ENCODE data around the gene RTN4RL1. TPM values are rescaled to one million over a fixed set of nuclear protein-coding genes. Genes with fewer than 3 reads are reported as not detected.

The RTN4RL1 gene
- total RNA-seq, 1 donor from 2014 or later, result 3.7 TPM

DNA sequence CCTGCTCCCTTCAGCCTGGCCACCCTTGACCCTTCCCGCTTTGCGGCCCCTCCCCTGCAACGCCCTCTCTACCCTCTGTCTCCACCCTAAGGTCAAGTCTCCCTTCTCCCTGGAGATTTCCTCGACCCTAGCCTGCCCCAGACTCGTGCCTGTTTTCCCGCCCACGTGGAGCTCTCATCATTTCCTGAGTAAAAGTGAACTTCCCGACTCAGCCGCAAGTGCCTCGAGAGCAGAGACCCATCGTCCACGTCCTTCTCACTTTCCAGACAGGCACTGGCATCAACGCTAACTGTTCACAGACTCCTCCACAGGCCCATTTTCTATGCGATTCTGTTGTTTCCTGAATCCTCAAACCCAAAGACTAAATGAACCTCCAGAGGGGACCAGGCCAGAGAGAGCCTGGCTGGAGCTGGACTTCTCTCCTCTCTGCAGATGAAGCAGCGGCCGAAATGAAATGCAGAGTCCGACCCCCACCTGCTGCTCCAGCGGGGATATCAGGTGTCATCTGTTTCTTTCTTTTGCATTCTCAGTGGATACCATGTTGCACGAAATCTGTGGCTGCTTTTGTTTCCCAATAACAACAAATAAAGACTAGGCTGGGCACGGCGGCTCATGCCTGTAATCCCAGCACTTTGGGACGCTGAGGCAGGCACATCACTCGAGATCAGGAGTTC is 52.5 kb downstream of the RTN4RL1 start:
- Histone ChIP-seq H3K4me1 (peaks cover 5% of the 10 kb centered on the region), H3K36me3 (no peaks in the 10 kb centered on the region), H3K4me3 (no peak overlapping the region), H3K27ac (no peak overlapping the region), H3K9me3 (no peaks in the 10 kb centered on the region), H3K27me3 (no peaks in the 10 kb centered on the region)
- no peak for DNase-seq (ENCODE audit: extremely low spot score in 2 of 2)
- intact Hi-C loops (cut with DNase I), result no loop called here
- TF ChIP-seq POLR2A (IDR thresholded peaks at IDR 0.05) (no peak), POLR2AphosphoS5 (IDR thresholded peaks at IDR 0.05; ENCODE audit: insufficient read depth in 1 of 2, low read depth in 1 of 2) (no peak)
- TF ChIP-seq, protein P1, sequence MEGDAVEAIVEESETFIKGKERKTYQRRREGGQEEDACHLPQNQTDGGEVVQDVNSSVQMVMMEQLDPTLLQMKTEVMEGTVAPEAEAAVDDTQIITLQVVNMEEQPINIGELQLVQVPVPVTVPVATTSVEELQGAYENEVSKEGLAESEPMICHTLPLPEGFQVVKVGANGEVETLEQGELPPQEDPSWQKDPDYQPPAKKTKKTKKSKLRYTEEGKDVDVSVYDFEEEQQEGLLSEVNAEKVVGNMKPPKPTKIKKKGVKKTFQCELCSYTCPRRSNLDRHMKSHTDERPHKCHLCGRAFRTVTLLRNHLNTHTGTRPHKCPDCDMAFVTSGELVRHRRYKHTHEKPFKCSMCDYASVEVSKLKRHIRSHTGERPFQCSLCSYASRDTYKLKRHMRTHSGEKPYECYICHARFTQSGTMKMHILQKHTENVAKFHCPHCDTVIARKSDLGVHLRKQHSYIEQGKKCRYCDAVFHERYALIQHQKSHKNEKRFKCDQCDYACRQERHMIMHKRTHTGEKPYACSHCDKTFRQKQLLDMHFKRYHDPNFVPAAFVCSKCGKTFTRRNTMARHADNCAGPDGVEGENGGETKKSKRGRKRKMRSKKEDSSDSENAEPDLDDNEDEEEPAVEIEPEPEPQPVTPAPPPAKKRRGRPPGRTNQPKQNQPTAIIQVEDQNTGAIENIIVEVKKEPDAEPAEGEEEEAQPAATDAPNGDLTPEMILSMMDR (IDR thresholded peaks at IDR 0.05), result no peak

DNA sequence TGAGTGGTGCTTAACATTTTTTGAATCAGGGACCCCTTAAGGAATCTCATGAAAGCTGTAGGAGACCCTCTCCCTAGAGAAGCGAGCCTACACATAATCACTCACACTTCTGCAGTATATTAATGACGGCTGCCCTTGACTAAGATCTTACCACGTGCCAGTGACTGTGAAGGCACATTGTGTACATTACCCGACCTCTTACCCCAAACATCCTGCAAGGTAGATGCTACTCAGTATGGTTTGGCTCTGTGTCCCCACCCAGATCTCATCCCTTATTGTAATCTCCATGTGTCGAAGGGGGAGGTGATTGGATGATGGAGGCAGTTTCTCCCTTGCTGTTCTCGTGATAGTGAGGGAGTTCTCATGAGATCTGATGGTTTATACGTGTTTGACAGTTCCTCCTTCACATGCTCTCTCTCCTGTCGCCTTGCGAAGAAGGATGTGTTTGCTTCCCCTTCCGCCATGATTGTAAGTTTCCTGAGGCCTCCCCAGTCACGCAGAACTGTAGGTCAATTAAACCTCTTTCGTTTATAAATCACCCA is 54.2 kb downstream of the RTN4RL1 start:
- intact Hi-C loops (cut with DNase I), result no loop called here
- no peak overlapping the region for H3K27ac ChIP-seq
- DNase-seq (ENCODE audit: extremely low spot score in 2 of 2), result no peak
- H3K4me3 ChIP-seq, result no peak overlapping the region
- H3K4me1 ChIP-seq, result peaks cover 6% of the 10 kb centered on the region
- H3K36me3 ChIP-seq, result no peaks in the 10 kb centered on the region
- H3K9me3 ChIP-seq, result no peaks in the 10 kb centered on the region
- H3K27me3 ChIP-seq, result no peaks in the 10 kb centered on the region
- TF ChIP-seq POLR2A (IDR thresholded peaks at IDR 0.05) (no peak), POLR2AphosphoS5 (IDR thresholded peaks at IDR 0.05; ENCODE audit: insufficient read depth in 1 of 2, low read depth in 1 of 2) (no peak)
- TF ChIP-seq, protein P1 (IDR thresholded peaks at IDR 0.05), result no peak

DNA sequence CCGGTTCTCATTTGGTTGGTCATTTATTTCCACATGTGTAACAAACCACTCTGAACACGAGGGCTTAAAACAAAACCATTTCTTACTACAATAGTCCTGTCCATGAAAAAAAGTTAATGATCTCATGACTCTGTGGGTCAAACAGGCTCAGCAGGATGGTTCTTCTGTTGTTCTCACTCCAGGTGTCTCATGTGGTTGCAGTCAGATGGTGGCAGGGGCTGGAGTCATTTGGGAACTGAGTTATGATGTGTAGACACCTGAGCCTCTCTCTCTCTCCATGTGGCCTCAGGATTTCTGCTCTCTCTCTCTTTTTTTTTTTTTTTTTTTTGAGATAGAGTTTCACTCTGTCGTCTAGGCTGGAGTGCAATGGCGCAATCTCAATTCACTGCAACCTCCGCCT is 55.4 kb downstream of the RTN4RL1 start:
- TF ChIP-seq POLR2AphosphoS5 (IDR thresholded peaks at IDR 0.05; ENCODE audit: insufficient read depth in 1 of 2, low read depth in 1 of 2) (no peak), POLR2A (IDR thresholded peaks at IDR 0.05) (no peak)
- TF ChIP-seq, protein P1 (IDR thresholded peaks at IDR 0.05), result no peak

DNA sequence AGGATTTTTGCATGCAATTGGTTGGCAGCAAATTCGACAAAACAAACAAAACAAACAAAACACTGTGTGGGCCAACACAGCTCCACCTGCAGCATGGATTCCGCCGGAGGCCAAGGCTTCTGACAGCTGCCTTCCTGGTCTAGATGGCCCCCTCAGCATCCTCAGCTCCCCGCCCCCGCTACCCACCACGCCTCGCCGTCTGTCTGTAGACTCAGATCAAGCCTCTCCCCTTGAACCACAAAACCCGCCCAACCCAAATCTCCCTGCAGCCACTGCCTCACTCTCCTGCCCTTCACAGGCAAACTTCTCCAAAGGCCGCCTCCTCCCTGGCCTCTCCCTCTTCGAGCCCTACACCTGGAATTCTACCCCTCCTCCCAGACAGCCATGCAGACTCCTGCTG is 57.9 kb downstream of the RTN4RL1 start:
- Histone ChIP-seq H3K4me1 (peaks cover 6% of the 10 kb centered on the region), H3K36me3 (no peaks in the 10 kb centered on the region), H3K9me3 (no peaks in the 10 kb centered on the region), H3K27ac (no peak overlapping the region), H3K27me3 (no peaks in the 10 kb centered on the region), H3K4me3 (no peak overlapping the region)
- no peak for TF ChIP-seq POLR2AphosphoS5 (IDR thresholded peaks at IDR 0.05; ENCODE audit: insufficient read depth in 1 of 2, low read depth in 1 of 2)
- TF ChIP-seq POLR2A (IDR thresholded peaks at IDR 0.05), result no peak
- TF ChIP-seq, protein P1 (IDR thresholded peaks at IDR 0.05), result no peak
- no peak for DNase-seq (ENCODE audit: extremely low spot score in 2 of 2)
- intact Hi-C loops (cut with DNase I), result no loop called here

More for the DNA sequence above, 55.4 kb downstream of the RTN4RL1 start:
- Histone ChIP-seq H3K27ac (no peak overlapping the region), H3K9me3 (no peaks in the 10 kb centered on the region), H3K4me1 (peaks cover 6% of the 10 kb centered on the region), H3K27me3 (no peaks in the 10 kb centered on the region), H3K4me3 (no peak overlapping the region), H3K36me3 (no peaks in the 10 kb centered on the region)
- DNase-seq (ENCODE audit: extremely low spot score in 2 of 2), result no peak
- intact Hi-C loops (cut with DNase I), result no loop called here

All from vagina (tissue), 2 donors.